BE2C (cell line): ENCODE measurements around the gene MATR3.

ENCODE experiments used
- DNase-seq: peaks from one replicate; pipeline ENCODE4 v3.0.0-alpha.2; 2020
- H3K27me3 ChIP-seq: fragments of 250-450 bp; sonication (Bioruptor Pico); 2 replicates; pipeline ENCODE4 v1.5.1; 2020; ENCODE audit warnings: mild to moderate bottlenecking
- H3K36me3 ChIP-seq: fragments of 250-450 bp; sonication (Bioruptor Pico); 2 replicates; pipeline ENCODE4 v1.5.1; 2020; ENCODE audit warnings: mild to moderate bottlenecking
- H3K4me1 ChIP-seq: fragments of 250-450 bp; sonication (Bioruptor Pico); 2 replicates; pipeline ENCODE4 v1.5.1; 2020
- H3K4me3 ChIP-seq: 2 replicates; pipeline ENCODE4 v1.5.1; 2011; ENCODE audit warnings: low read depth, low read length
- H3K9me3 ChIP-seq: fragments of 250-450 bp; sonication (Bioruptor Pico); 2 replicates; pipeline ENCODE4 v1.5.1; 2020
- TF ChIP-seq, protein P1 (sequence below): IDR thresholded peaks from 2 replicates; pipeline ENCODE4 v1.5.1; 2012; ENCODE audit warnings: mild to moderate bottlenecking, low read depth, low read length

Gene MATR3

DNA sequence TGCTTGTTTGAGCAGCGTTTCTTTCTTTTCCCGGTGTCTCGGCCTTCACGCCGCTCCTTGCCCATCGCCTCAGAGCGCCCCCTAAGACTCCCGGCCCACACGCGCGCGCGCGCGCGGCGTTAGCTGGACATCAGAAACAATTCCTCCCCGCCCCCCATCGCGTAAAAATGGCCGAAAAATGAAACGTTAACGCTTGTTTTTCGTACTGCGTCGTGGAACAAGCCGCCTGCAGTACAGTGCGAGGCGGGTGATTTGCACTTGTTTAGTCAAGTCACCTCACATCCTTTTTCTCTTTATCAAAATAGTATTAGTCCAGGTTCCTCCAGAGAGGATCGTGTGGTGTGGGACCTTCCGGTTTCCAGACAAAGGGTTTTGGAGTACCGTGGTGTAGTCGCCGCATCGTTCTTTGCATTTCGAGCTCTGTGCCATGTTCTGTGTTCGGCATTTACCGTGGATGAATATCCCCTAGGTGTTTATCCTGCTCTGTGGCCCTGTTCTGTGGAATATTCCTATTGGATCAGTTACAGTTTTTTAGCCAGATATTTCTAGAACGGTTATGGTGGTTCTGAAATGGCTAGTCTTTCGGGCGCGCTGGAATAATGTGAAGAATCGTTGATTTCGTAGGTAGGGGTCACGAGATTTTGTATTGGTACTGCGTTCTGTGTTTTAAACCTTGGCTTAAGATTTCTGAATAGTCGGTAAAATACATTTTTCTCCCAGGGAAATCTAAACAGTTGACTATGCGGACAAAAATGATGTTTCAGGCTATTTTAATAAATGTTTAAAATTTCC is 1.0 kb downstream of the MATR3 start:
- Histone ChIP-seq H3K9me3 (no peaks in the 10 kb centered on the region), H3K4me3 (peak overlapping the region; percentile 96), H3K27me3 (no peaks in the 10 kb centered on the region), H3K4me1 (no peaks in the 10 kb centered on the region), H3K36me3 (peaks cover 19% of the 10 kb centered on the region)
- DNase-seq, result peak; percentile 90
- TF ChIP-seq, protein P1, sequence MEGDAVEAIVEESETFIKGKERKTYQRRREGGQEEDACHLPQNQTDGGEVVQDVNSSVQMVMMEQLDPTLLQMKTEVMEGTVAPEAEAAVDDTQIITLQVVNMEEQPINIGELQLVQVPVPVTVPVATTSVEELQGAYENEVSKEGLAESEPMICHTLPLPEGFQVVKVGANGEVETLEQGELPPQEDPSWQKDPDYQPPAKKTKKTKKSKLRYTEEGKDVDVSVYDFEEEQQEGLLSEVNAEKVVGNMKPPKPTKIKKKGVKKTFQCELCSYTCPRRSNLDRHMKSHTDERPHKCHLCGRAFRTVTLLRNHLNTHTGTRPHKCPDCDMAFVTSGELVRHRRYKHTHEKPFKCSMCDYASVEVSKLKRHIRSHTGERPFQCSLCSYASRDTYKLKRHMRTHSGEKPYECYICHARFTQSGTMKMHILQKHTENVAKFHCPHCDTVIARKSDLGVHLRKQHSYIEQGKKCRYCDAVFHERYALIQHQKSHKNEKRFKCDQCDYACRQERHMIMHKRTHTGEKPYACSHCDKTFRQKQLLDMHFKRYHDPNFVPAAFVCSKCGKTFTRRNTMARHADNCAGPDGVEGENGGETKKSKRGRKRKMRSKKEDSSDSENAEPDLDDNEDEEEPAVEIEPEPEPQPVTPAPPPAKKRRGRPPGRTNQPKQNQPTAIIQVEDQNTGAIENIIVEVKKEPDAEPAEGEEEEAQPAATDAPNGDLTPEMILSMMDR, result peak; percentile 53

GRCh38 chr5:139295346-139296057 is 2.0 kb downstream of the MATR3 start:
- Histone ChIP-seq H3K4me3 (peak overlapping the region; percentile 96), H3K4me1 (no peaks in the 10 kb centered on the region)

DNA sequence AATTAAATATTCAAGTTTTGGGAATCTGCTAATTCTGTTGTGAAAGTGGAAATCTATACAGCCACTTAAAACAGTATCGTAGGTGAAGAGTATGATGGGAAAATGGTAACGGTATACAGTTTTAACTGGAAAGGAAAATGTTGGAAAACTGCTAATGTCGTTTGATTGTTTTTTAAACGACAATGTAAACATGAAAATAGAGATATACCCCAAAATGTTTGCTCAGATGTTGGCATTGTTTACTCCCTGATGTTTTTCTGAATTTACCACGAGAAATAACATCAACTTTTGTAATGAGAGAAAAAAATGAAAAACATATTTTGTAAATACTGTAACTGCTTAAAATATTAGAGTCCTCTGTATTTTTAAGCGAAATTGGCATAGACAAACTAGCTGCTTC is 2.7 kb downstream of the MATR3 start:
- H3K4me1 ChIP-seq, result no peaks in the 10 kb centered on the region
- H3K27me3 ChIP-seq, result no peaks in the 10 kb centered on the region
- no peak overlapping the region for H3K4me3 ChIP-seq
- TF ChIP-seq, protein P1, result no peak
- H3K36me3 ChIP-seq, result peaks cover 21% of the 10 kb centered on the region
- DNase-seq, result no peak
- no peaks in the 10 kb centered on the region for H3K9me3 ChIP-seq

More at GRCh38 chr5:139295346-139296057, 2.0 kb downstream of the MATR3 start:
- no peak for DNase-seq
- Histone ChIP-seq H3K9me3 (no peaks in the 10 kb centered on the region), H3K27me3 (no peaks in the 10 kb centered on the region), H3K36me3 (peaks cover 26% of the 10 kb centered on the region)
- TF ChIP-seq, protein P1, result no peak

GRCh38 chr5:139296862-139297326 is 3.4 kb downstream of the MATR3 start:
- Histone ChIP-seq H3K27me3 (no peaks in the 10 kb centered on the region), H3K36me3 (peaks cover 27% of the 10 kb centered on the region), H3K4me1 (no peaks in the 10 kb centered on the region), H3K9me3 (no peaks in the 10 kb centered on the region), H3K4me3 (no peak overlapping the region)
- no peak for DNase-seq
- TF ChIP-seq, protein P1, result no peak

- DNase-seq, result no peak
- Histone ChIP-seq H3K9me3 (no peaks in the 10 kb centered on the region), H3K4me1 (no peaks in the 10 kb centered on the region; the same call in 1 of the 2 replicates), H3K27me3 (no peaks in the 10 kb centered on the region), H3K4me3 (no peak overlapping the region), H3K36me3 (peaks cover 30% of the 10 kb centered on the region)
- TF ChIP-seq, protein P1, result no peak
Measured at GRCh38 chr5:139297439-139298133, 4.0 kb downstream of the MATR3 start.
